Measurements from ENCODE around the gene KIR2DL3.

KIR2DL3 gene

DNA sequence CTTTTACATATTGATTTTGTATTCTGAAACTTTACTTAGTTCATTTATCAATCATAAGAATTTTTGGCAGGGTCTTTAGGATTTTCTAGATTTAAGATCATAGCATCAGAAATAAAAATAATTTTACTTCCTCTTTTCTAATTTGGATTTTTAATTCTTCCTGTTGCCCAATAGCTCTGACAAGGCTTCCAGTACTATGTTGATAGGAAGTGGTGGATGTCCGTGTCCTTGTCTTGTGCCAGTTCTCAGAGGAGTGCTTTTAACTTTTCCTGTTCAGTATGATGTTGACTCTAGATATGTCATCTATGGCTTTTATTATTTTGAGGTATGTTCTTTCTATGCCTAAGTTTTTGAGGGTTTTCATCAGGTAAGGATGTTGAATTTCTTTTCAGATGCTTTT, 57.4 kb downstream of the KIR2DL3 start:
- DNase-seq: no peak
